GM12801 (cell line): Measurements from ENCODE around the gene C7orf57.

ENCODE experiments used
- CTCF ChIP-seq: IDR thresholded peaks from one replicate; pipeline ENCODE4 v1.5.1; 2011; ENCODE audit warnings: control low read depth; ENCODE audit not compliant: insufficient read length; ENCODE audit errors: extremely low read depth

The C7orf57 gene

GRCh38 chr7:48106906-48107659 lies 71.7 kb downstream of the C7orf57 start:
- no peak for TF ChIP-seq CTCF

GRCh38 chr7:48107926-48108472 lies 72.7 kb downstream of the C7orf57 start:
- TF ChIP-seq CTCF, result no peak

- no peak for TF ChIP-seq CTCF
Observed at GRCh38 chr7:48108959-48109847, 73.9 kb downstream of the C7orf57 start.

- peak; percentile 92 for TF ChIP-seq CTCF
Observed at GRCh38 chr7:48109848-48110663, 74.7 kb downstream of the C7orf57 start.

GRCh38 chr7:48110868-48111267 lies 75.5 kb downstream of the C7orf57 start:
- no peak for TF ChIP-seq CTCF
